CD8-positive, alpha-beta memory T cell (primary cell): ENCODE data around the gene EFCAB6. TPM values are rescaled to one million over a fixed set of nuclear protein-coding genes. Genes with fewer than 3 reads are reported as not detected.
"Not testable (repeated sequence)": the region's sequence is repeated elsewhere in the genome, so short reads cannot be mapped to it uniquely, and the experiment has no call there.

Source experiments
- CTCF ChIA-PET: fragments of 350-600 bp; sonication (Branson Sonifier 250); formaldehyde crosslinking; loops from one replicate; lab custom pipeline; 2021; ENCODE audit warnings: antibody characterized with exemption; lab: Charles Lee
- POLR2A ChIA-PET: fragments of 350-600 bp; sonication (Branson Sonifier 250); formaldehyde crosslinking; loops from one replicate; lab custom pipeline; 2021; ENCODE audit warnings: antibody characterized with exemption; lab: Charles Lee
- DNase-seq, 5 donors: peaks; one replicate each; pipeline versions ENCODE4 v3.0.0 to v3.0.0-alpha.2; 2020 to 2022; ENCODE audit warnings: mixed read lengths in 1 of 5
- H3K27ac ChIP-seq: one replicate; pipeline ENCODE4 v1.7.0; 2013; ENCODE audit warnings: low read depth, mild to moderate bottlenecking, low read length, moderate library complexity
- H3K27me3 ChIP-seq: 2 replicates; pipeline ENCODE4 v1.7.0; 2013; ENCODE audit warnings: low read length, mild to moderate bottlenecking; ENCODE audit not compliant: insufficient read depth, poor library complexity, severe bottlenecking
- H3K36me3 ChIP-seq: 2 replicates; pipeline ENCODE4 v1.7.0; 2013; ENCODE audit warnings: mild to moderate bottlenecking, low read length, moderate library complexity; ENCODE audit not compliant: insufficient read depth
- H3K4me1 ChIP-seq: 2 replicates; pipeline ENCODE4 v1.7.0; 2013; ENCODE audit warnings: mild to moderate bottlenecking, low read length, moderate library complexity; ENCODE audit not compliant: insufficient read depth
- H3K4me3 ChIP-seq: 2 replicates; pipeline ENCODE4 v1.7.0; 2013; ENCODE audit warnings: mild to moderate bottlenecking, low read length
- H3K9me3 ChIP-seq: 2 replicates; pipeline ENCODE4 v1.7.0; 2013; ENCODE audit warnings: mild to moderate bottlenecking, low read length
- H3K27ac Mint-ChIP-seq, 8 donors: one replicate each; pipeline ENCODE4 v1.8.0; 2020 to 2021; ENCODE audit warnings: mixed read lengths in 8 of 8, mild to moderate bottlenecking in 6 of 8, inconsistent platforms in 3 of 8, moderate library complexity in 3 of 8
- H3K27me3 Mint-ChIP-seq, 2 donors: one replicate each; pipeline ENCODE4 v1.8.0; 2020 to 2021; ENCODE audit warnings: mixed read lengths in 2 of 2, mild to moderate bottlenecking in 1 of 2, moderate library complexity in 1 of 2
- H3K36me3 Mint-ChIP-seq, 3 donors: one replicate each; pipeline ENCODE4 v1.8.0; 2020 to 2021; ENCODE audit warnings: mixed read lengths in 3 of 3, inconsistent platforms in 1 of 3, mild to moderate bottlenecking in 1 of 3
- H3K4me1 Mint-ChIP-seq, 3 donors: one replicate each; pipeline ENCODE4 v1.8.0; 2020 to 2021; ENCODE audit warnings: mixed read lengths in 3 of 3, inconsistent platforms in 1 of 3, mild to moderate bottlenecking in 1 of 3
- H3K4me3 Mint-ChIP-seq, 7 donors: one replicate each; pipeline ENCODE4 v1.8.0; 2020 to 2021; ENCODE audit warnings: mixed read lengths in 7 of 7, mild to moderate bottlenecking in 6 of 7, moderate library complexity in 4 of 7, inconsistent platforms in 2 of 7
- H3K9me3 Mint-ChIP-seq, 5 donors: one replicate each; pipeline ENCODE4 v1.8.0; 2020 to 2022; ENCODE audit warnings: mixed read lengths in 5 of 5, mild to moderate bottlenecking in 3 of 5, moderate library complexity in 2 of 5, inconsistent platforms in 1 of 5
- polyA plus RNA-seq: library from polyadenylated mRNA; unstranded; fragments of 300-500 nt; fragmentation: Illumina TruSeq; gene quantifications from one replicate; pipeline ENCODE4 v1.2.3, GENCODE V29; 2021
- total RNA-seq, 2 experiments: library from RNA; stranded (reverse); gene quantifications; one replicate each; pipeline ENCODE4 v1.2.3, GENCODE V29; 2021

EFCAB6 gene
- total and polyA plus RNA-seq, 3 experiments from 2014 or later = 0.22 to 0.72 (median 0.64) TPM

DNA sequence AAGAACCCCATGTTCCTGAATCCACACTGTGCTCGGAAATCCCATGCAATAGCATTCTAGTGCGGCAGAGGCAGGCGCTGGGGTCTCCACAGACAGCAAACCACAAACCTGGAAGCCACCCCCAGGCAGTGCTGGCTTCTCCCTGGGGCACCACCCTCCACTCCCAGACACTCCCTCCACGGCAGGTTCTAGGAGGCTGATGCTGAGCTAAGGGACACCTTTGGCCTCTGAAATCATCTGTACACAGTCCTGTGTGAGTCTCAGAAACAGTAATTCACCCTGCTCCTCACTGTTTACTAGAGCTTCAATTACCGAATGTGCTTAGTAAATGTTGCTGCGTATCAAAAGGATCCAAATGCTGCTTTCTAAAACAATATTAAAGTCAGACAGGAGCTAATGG, 129.3 kb downstream of the EFCAB6 start:
- no peaks in the 10 kb centered on the region for H3K36me3 ChIP-seq
- Mint-ChIP-seq H3K9me3 (peaks cover 0 to 11% (median 2%) of the 10 kb centered on the region in 5 donors), H3K4me3 (no peak overlapping the region), H3K27me3 (peaks cover 2 to 26% of the 10 kb centered on the region in 2 donors), H3K4me1 (no peaks in the 10 kb centered on the region), H3K27ac (no peak overlapping the region), H3K36me3 (no peaks in the 10 kb centered on the region)
- H3K4me1 ChIP-seq = no peaks in the 10 kb centered on the region
- H3K27me3 ChIP-seq = no peaks in the 10 kb centered on the region
- no peak overlapping the region for H3K27ac ChIP-seq
- POLR2A ChIA-PET = no interaction called here
- no peaks in the 10 kb centered on the region for H3K9me3 ChIP-seq
- H3K4me3 ChIP-seq = no peak overlapping the region
- no peak for DNase-seq
- CTCF ChIA-PET = no interaction called here

DNA sequence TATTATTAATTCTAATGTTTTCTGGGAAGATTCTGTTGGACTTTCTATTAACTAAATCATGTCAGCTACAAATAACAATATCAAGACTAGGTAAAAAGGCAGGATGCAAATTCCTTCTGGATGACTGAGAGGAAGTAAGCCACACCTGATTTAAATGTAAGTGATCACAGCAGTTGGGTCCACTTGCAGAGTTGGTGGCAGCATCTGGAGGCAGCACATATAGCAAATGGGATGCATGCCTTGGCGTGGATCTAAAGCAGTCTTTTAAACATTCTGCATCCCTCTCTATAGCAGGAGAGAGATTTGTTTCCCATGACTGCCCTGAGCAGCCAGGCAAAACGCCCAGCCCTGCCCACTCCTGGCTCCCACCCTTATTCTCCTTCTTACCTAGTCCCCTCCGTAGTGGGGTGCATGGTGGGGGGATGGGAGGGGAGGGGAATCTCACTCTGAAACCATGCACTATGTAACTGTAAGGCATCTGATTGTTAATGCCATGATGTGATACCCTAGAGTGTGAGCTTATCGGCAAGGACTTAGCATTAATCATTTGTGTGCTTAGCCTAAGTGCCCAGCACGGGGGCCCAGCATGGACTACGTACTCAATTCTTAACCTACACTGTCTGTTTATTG, 130.3 kb downstream of the EFCAB6 start:
- Mint-ChIP-seq H3K27ac (no peak overlapping the region), H3K27me3 (peaks cover 3 to 26% of the 10 kb centered on the region in 2 donors), H3K9me3 (peaks cover 0 to 11% (median 2%) of the 10 kb centered on the region in 5 donors), H3K4me1 (no peaks in the 10 kb centered on the region), H3K4me3 (no peak overlapping the region), H3K36me3 (no peaks in the 10 kb centered on the region)
- no peaks in the 10 kb centered on the region for H3K4me1 ChIP-seq
- POLR2A ChIA-PET = no interaction called here
- H3K27me3 ChIP-seq = no peaks in the 10 kb centered on the region
- H3K36me3 ChIP-seq = no peaks in the 10 kb centered on the region
- CTCF ChIA-PET = no interaction called here
- H3K4me3 ChIP-seq = no peak overlapping the region
- H3K27ac ChIP-seq = no peak overlapping the region
- DNase-seq = no peak
- no peaks in the 10 kb centered on the region for H3K9me3 ChIP-seq

DNA sequence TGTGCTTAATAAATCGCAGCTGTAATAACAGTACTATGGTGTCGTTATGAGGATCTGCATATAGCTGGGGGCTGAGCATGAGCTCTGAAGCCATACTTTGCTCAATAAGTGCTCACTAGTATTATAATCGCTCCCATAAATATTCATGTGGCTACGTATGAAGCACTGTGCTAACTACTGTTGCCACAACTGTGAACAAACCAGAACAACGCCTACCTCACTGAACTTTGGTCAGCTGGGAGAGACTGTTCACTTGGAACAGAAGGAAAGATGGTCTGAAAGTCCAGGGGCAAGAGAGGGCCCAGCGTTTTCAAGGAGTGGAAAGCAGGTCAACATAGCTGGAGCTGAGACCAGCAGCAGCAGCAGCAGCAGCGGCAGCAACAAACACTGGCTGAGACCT, 141.6 kb downstream of the EFCAB6 start:
- H3K27ac ChIP-seq = no peak overlapping the region
- Mint-ChIP-seq H3K4me3 (no peak overlapping the region), H3K36me3 (no peaks in the 10 kb centered on the region), H3K27ac (no peak overlapping the region), H3K27me3 (peaks cover 6 to 19% of the 10 kb centered on the region in 2 donors), H3K9me3 (peaks cover 0 to 5% (median 0%) of the 10 kb centered on the region in 5 donors), H3K4me1 (no peaks in the 10 kb centered on the region)
- no peaks in the 10 kb centered on the region for H3K36me3 ChIP-seq
- CTCF ChIA-PET = no interaction called here
- H3K27me3 ChIP-seq = no peaks in the 10 kb centered on the region
- POLR2A ChIA-PET = no interaction called here
- no peaks in the 10 kb centered on the region for H3K9me3 ChIP-seq
- no peak overlapping the region for H3K4me3 ChIP-seq
- DNase-seq = no peak
- H3K4me1 ChIP-seq = no peaks in the 10 kb centered on the region

DNA sequence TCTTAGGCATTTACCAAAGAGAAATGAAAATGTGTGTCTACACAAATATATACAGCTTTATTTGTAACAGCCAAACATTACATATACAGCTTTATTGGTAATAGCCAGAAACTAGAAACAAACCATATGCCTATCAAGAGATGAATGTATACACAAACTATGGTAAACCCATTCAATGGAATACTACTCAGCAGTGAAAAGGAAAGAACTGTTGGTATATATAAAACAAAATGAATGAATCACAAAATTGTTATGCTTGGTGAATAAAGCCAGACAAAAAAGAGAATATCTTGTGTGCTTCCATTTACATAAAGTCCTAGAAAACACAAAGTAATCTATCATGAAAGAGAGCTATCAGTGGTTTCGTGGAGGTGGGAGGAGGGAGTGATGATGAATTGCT, 142.9 kb downstream of the EFCAB6 start:
- ChIA-PET CTCF (no interaction called here), POLR2A (no interaction called here)
- Mint-ChIP-seq H3K36me3 (no peaks in the 10 kb centered on the region), H3K9me3 (peaks cover 0 to 5% (median 0%) of the 10 kb centered on the region in 5 donors), H3K4me3 (no peak overlapping the region), H3K4me1 (no peaks in the 10 kb centered on the region), H3K27ac (no peak overlapping the region), H3K27me3 (peaks cover 10 to 19% of the 10 kb centered on the region in 2 donors)
- no peak for DNase-seq
- H3K9me3 ChIP-seq = no peaks in the 10 kb centered on the region
- H3K27ac ChIP-seq = no peak overlapping the region
- H3K4me3 ChIP-seq = no peak overlapping the region
- H3K27me3 ChIP-seq = no peaks in the 10 kb centered on the region
- H3K4me1 ChIP-seq = no peaks in the 10 kb centered on the region
- H3K36me3 ChIP-seq = no peaks in the 10 kb centered on the region

DNA sequence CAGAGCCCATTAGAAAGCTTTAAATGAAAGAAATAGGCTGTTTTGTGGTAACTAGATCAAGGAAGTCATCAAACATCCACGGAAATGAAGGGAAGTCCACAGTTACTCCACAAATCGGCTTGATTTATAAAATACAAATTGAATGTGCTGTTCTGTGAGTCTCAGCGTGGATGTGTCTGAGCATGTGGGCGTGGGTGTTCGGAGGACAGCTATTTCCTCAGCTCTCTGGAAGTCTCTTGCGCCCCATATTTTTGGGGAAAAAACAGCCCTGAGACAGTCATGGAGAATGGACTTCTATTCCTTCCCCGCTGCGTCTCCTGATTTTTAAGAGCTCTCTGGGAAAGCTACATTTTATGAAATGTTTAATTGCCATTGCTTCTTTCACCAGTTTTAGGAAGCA, 144.4 kb downstream of the EFCAB6 start:
- CTCF ChIA-PET = no interaction called here
- DNase-seq = no peak
- Mint-ChIP-seq H3K4me3 (no peak overlapping the region), H3K36me3 (no peaks in the 10 kb centered on the region), H3K4me1 (no peaks in the 10 kb centered on the region), H3K27ac (no peak overlapping the region), H3K9me3 (peaks cover 0 to 5% (median 0%) of the 10 kb centered on the region in 5 donors), H3K27me3 (peaks cover 10 to 19% of the 10 kb centered on the region in 2 donors)
- Histone ChIP-seq H3K27me3 (no peaks in the 10 kb centered on the region), H3K27ac (no peak overlapping the region), H3K4me3 (no peak overlapping the region), H3K36me3 (no peaks in the 10 kb centered on the region), H3K9me3 (no peaks in the 10 kb centered on the region), H3K4me1 (no peaks in the 10 kb centered on the region)
- POLR2A ChIA-PET = no interaction called here

DNA sequence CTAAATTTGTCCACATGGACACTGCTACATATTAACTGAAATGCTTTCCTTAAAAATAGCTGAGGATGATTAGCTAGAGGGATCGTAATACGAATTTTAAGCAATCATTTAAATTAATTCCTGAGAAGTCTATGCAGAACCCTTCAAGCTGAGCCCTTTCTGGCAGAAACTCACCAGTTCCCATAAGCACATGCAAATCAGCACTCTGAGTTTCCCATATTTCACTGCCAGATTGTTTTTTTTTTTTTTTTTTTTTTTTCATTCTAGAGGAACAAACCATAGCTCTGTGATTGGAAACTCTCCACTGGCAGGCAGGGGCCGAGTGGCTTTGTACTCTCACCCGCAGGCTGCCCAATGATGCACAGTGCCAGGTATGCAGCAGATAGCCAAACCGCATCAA, 145.6 kb downstream of the EFCAB6 start:
- no peak for DNase-seq
- Mint-ChIP-seq H3K4me3 (no peak overlapping the region), H3K27me3 (peaks cover 11 to 15% of the 10 kb centered on the region in 2 donors), H3K27ac (no peak overlapping the region), H3K36me3 (no peaks in the 10 kb centered on the region), H3K9me3 (peaks cover 0 to 5% (median 0%) of the 10 kb centered on the region in 5 donors), H3K4me1 (no peaks in the 10 kb centered on the region)
- ChIA-PET CTCF (no interaction called here), POLR2A (no interaction called here)
- no peaks in the 10 kb centered on the region for H3K9me3 ChIP-seq
- H3K36me3 ChIP-seq = no peaks in the 10 kb centered on the region
- H3K4me3 ChIP-seq = no peak overlapping the region
- no peaks in the 10 kb centered on the region for H3K27me3 ChIP-seq
- H3K27ac ChIP-seq = no peak overlapping the region
- no peaks in the 10 kb centered on the region for H3K4me1 ChIP-seq

DNA sequence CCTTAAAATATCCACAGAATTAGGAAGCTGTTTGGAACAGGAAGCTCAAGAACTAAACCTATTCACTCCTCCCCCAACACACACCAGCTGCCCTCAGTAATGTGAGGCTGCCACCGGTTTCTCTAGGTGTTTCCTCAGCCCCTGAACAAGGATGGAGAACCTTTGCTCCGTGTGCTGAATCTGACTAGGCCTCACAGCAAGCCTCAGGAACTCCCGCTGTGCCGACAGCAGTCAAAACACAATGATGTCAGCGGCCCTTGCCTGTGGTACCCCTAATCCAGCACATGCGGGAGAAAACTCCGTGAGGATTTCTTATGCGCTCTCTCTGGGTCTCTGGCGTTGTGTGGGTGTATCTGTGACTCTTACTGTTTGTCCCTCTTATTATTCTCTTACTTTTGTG, 153.3 kb downstream of the EFCAB6 start:
- no peaks in the 10 kb centered on the region for H3K9me3 ChIP-seq
- DNase-seq = no peak
- H3K4me3 ChIP-seq = no peak overlapping the region
- CTCF ChIA-PET = no interaction called here
- no peaks in the 10 kb centered on the region for H3K4me1 Mint-ChIP-seq
- H3K36me3 ChIP-seq = no peaks in the 10 kb centered on the region
- POLR2A ChIA-PET = no interaction called here
- peaks cover 0 to 1% (median 0%) of the 10 kb centered on the region in 3 donors for H3K36me3 Mint-ChIP-seq
- no peaks in the 10 kb centered on the region for H3K27me3 ChIP-seq
- no peak overlapping the region for H3K4me3 Mint-ChIP-seq
- no peaks in the 10 kb centered on the region for H3K4me1 ChIP-seq
- no peaks in the 10 kb centered on the region for H3K9me3 Mint-ChIP-seq
- H3K27ac ChIP-seq = no peak overlapping the region
- H3K27me3 Mint-ChIP-seq = peaks cover 1 to 8% of the 10 kb centered on the region in 2 donors
- no peak overlapping the region for H3K27ac Mint-ChIP-seq

DNA sequence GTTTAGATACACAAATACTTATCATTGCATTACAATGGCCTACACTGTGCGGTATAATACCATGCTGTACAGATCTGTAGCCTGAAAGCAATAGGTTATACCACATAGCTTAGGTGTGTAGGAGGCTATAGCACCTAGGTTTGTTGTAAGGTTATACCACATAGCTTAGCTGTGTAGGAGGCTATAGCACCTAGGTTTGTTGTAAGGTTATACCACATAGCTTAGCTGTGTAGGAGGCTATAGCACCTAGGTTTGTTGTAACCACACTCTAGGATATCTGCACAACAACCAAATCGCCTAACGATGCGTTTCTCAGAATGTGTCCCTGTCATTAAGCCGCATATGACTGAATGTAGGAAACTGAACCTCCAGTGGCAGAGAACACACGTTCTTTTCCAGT, 155.5 kb downstream of the EFCAB6 start:
- DNase-seq, H3K9me3 Mint-ChIP-seq, H3K36me3 Mint-ChIP-seq, POLR2A ChIA-PET, H3K27me3 Mint-ChIP-seq, H3K36me3 ChIP-seq, H3K27ac ChIP-seq, H3K9me3 ChIP-seq, CTCF ChIA-PET, H3K4me1 Mint-ChIP-seq, H3K4me1 ChIP-seq, H3K27me3 ChIP-seq, H3K4me3 Mint-ChIP-seq, H3K4me3 ChIP-seq, H3K27ac Mint-ChIP-seq: not testable (repeated sequence)
